Measurements from ENCODE around the gene MRPL38.
A peak's percentile ranks its signal among the peaks of the same experiment; 100 is the strongest.

The MRPL38 gene

GRCh38 chr17:75904749-75905521, at the start of gene MRPL38:
TSS of gene MRPL38 (minus strand) at chr17:75904884. CDS start at chr17:75904875, 9 bp downstream.
- DNase-seq (ENCODE audit: low read depth) = peak; percentile 86

GRCh38 chr17:75950855-75951554, 46.3 kb upstream of the MRPL38 start:
- DNase-seq (ENCODE audit: low read depth) = peak; percentile 28

GRCh38 chr17:75950421-75950820, 45.7 kb upstream of the MRPL38 start:
- DNase-seq (ENCODE audit: low read depth) = no peak

- DNase-seq (ENCODE audit: low read depth) = no peak
Measured at GRCh38 chr17:75945211-75945610, 40.5 kb upstream of the MRPL38 start.

GRCh38 chr17:75943491-75943890, 38.8 kb upstream of the MRPL38 start:
- peak; percentile 34 for DNase-seq (ENCODE audit: low read depth)

GRCh38 chr17:75942473-75942872, 37.8 kb upstream of the MRPL38 start:
- DNase-seq (ENCODE audit: low read depth) = no peak

GRCh38 chr17:75941442-75941819, 36.7 kb upstream of the MRPL38 start:
- DNase-seq (ENCODE audit: low read depth) = no peak

GRCh38 chr17:75940727-75941441, 36.2 kb upstream of the MRPL38 start, which contains the start of gene FBF1:
TSS of gene FBF1 (minus strand) at chr17:75941042. CDS start at chr17:75938149, 2,893 bp downstream.
- DNase-seq (ENCODE audit: low read depth) = peak; percentile 90

GRCh38 chr17:75937652-75938051, 33.0 kb upstream of the MRPL38 start:
- DNase-seq (ENCODE audit: low read depth) = no peak

- peak; percentile 27 for DNase-seq (ENCODE audit: low read depth)
Measured at GRCh38 chr17:75933808-75934207, 29.1 kb upstream of the MRPL38 start.

- DNase-seq (ENCODE audit: low read depth) = no peak
Measured at GRCh38 chr17:75932852-75933251, 28.2 kb upstream of the MRPL38 start.

GRCh38 chr17:75931062-75931461, 26.4 kb upstream of the MRPL38 start:
- DNase-seq (ENCODE audit: low read depth) = no peak

- peak; percentile 23 for DNase-seq (ENCODE audit: low read depth)
Measured at GRCh38 chr17:75927286-75927922, 22.7 kb upstream of the MRPL38 start.

- DNase-seq (ENCODE audit: low read depth) = no peak
Measured at GRCh38 chr17:75926456-75926855, 21.8 kb upstream of the MRPL38 start.

- DNase-seq (ENCODE audit: low read depth) = no peak
Measured at GRCh38 chr17:75925912-75926311, 21.2 kb upstream of the MRPL38 start.

GRCh38 chr17:75925103-75925502, 20.4 kb upstream of the MRPL38 start:
- DNase-seq (ENCODE audit: low read depth) = no peak

GRCh38 chr17:75922963-75923874, 18.5 kb upstream of the MRPL38 start:
- DNase-seq (ENCODE audit: low read depth) = no peak

- no peak for DNase-seq (ENCODE audit: low read depth)
Measured at GRCh38 chr17:75922173-75922961, 17.7 kb upstream of the MRPL38 start.

- no peak for DNase-seq (ENCODE audit: low read depth)
Measured at GRCh38 chr17:75921596-75921995, 16.9 kb upstream of the MRPL38 start.

- no peak for DNase-seq (ENCODE audit: low read depth)
Measured at GRCh38 chr17:75920045-75920560, 15.4 kb upstream of the MRPL38 start.
